Measurements from ENCODE around the gene PDSS2. TPM values are rescaled to one million over a fixed set of nuclear protein-coding genes. Genes with fewer than 3 reads are reported as not detected.

PDSS2 gene
- total and polyA plus RNA-seq, 2 of the 8 experiments (the other 6 are each of a cell fraction or from before 2014, with no cell fraction given): 10.7 to 16.1 TPM

- no peaks in the 10 kb centered on the region for H3K79me1 ChIP-seq (ENCODE audit: low read depth, low read length)
- 94% methylated on average over 8 of the region's 8 CpGs; no CpG with 5 or more reads in 1 of the 2 experiments for WGBS, 2 experiments (ENCODE audit: extremely low coverage in 1 of 2, insufficient coverage in 1 of 2, insufficient read length in 1 of 2, insufficient replicate concordance in 2 of 2, low coverage in 1 of 2, low lambda C conversion rate in 2 of 2, missing lambda C conversion rate in 1 of 2)
- no peak overlapping the region for H2BK120ac ChIP-seq (replicated peaks; ENCODE audit: low read depth, low read length)
- H3K27me3 ChIP-seq (replicated peaks in 1 of 4; ENCODE audit: control insufficient read depth in 3 of 4, extremely low read depth in 1 of 4, insufficient read depth in 3 of 4, low read length in 3 of 4): no peaks in the 10 kb centered on the region
- H2BK15ac ChIP-seq (ENCODE audit: low read length): no peak overlapping the region
- no peak overlapping the region for H3K14ac ChIP-seq (ENCODE audit: insufficient read length)
- H2AFZ ChIP-seq (ENCODE audit: low read length): no peak overlapping the region
- CTCF ChIA-PET (ENCODE audit: partially characterized antibody): interaction anchor here (0.6 to 1.4 kb wide), 4 partner anchors 40 to 545 kb away, joined by 3 to 4 read pairs (median 3); no protein-coding TSS in a partner anchor
- H3K4ac ChIP-seq (replicated peaks; ENCODE audit: insufficient read length, low read depth, low read length): no peak overlapping the region
- no peak overlapping the region for H3K56ac ChIP-seq (replicated peaks; ENCODE audit: insufficient read length, low read depth, low read length)
- H2BK20ac ChIP-seq (ENCODE audit: low read length): no peak overlapping the region
- H4K8ac ChIP-seq (ENCODE audit: extremely low read depth, insufficient read depth, low read length): no peak overlapping the region
- peaks cover 5 to 10% (median 8%) of the 10 kb centered on the region in 4 experiments; a peak in 6 of 7 replicates for H3K4me1 ChIP-seq (replicated peaks in 1 of 4; ENCODE audit: control insufficient read depth in 3 of 4, insufficient read depth in 4 of 4, low read length in 3 of 4)
- no peak for DNase-seq (ENCODE audit: low read depth in 1 of 2, low spot score in 2 of 2)
- POLR2A ChIA-PET (ENCODE audit: partially characterized antibody): no interaction called here
- H3K23me2 ChIP-seq (ENCODE audit: low read depth, low read length): no peaks in the 10 kb centered on the region
- no peak overlapping the region for H4K91ac ChIP-seq (replicated peaks; ENCODE audit: insufficient read length, low read length)
- no peak overlapping the region for H3K27ac ChIP-seq (ENCODE audit: low read depth, low read length)
- no peak overlapping the region for H3K23ac ChIP-seq (ENCODE audit: insufficient read length)
- FAIRE-seq: no peak
- H3K79me2 ChIP-seq (ENCODE audit: control insufficient read depth in 1 of 2, insufficient read depth in 2 of 2, low read length in 2 of 2): no peaks in the 10 kb centered on the region
- no peaks in the 10 kb centered on the region for H4K20me1 ChIP-seq (replicated peaks in 1 of 2; ENCODE audit: control insufficient read depth in 1 of 2, insufficient read depth in 2 of 2, low read length in 2 of 2)
- H3K4me2 ChIP-seq (ENCODE audit: insufficient read depth in 1 of 2, low read depth in 2 of 2, low read length in 2 of 2): no peak overlapping the region
- no peak overlapping the region; the same call in 1 of the 2 replicates for H3K18ac ChIP-seq (ENCODE audit: extremely low read depth, low read length)
- H2BK12ac ChIP-seq (ENCODE audit: low read depth, low read length): no peak overlapping the region
- no peaks in the 10 kb centered on the region for H3K9me3 ChIP-seq (ENCODE audit: insufficient read depth in 2 of 2, low read depth in 1 of 2, low read length in 1 of 2)
- H3K9ac ChIP-seq (replicated peaks in 1 of 4; ENCODE audit: extremely low read depth in 1 of 4, low read depth in 3 of 4, low read length in 3 of 4): no peak overlapping the region
- H3K36me3 ChIP-seq (ENCODE audit: control insufficient read depth in 2 of 4, insufficient read depth in 4 of 4, low read length in 3 of 4): no peaks in the 10 kb centered on the region
- H4K5ac ChIP-seq (ENCODE audit: insufficient read length, low read depth, low read length): no peak overlapping the region
- H3K4me3 ChIP-seq (ENCODE audit: extremely low read depth in 1 of 4, insufficient read depth in 2 of 4, low read depth in 3 of 4, low read length in 4 of 4): no peak overlapping the region
- no peak overlapping the region for H2AK5ac ChIP-seq (ENCODE audit: low read depth, low read length)
- H2BK5ac ChIP-seq (ENCODE audit: low read depth, low read length): no peak overlapping the region
- TF ChIP-seq BCL11A (IDR thresholded peaks at IDR 0.05; ENCODE audit: low read depth in 2 of 2, low read length in 2 of 2): no peak
- TF ChIP-seq BRCA1 (IDR thresholded peaks at IDR 0.05; ENCODE audit: low read depth, low read length): no peak
- no peak for TF ChIP-seq YY1 (IDR thresholded peaks at IDR 0.05; ENCODE audit: low read depth, low read length)
- TF ChIP-seq FOSL1 (IDR thresholded peaks at IDR 0.05; ENCODE audit: insufficient read depth, low read depth, low read length): no peak
- no peak for TF ChIP-seq RBBP5 (IDR thresholded peaks at IDR 0.05; ENCODE audit: borderline replicate concordance, low read depth, low read length)
Observed at GRCh38 chr6:107152638-107153430, 306.5 kb downstream of the PDSS2 start.
